ENCODE results near the gene CCDC172. TPM values are rescaled to one million over a fixed set of nuclear protein-coding genes. Genes with fewer than 3 reads are reported as not detected.

Gene CCDC172
- total and polyA plus RNA-seq, 2 experiments from 2014 or later = not detected

DNA sequence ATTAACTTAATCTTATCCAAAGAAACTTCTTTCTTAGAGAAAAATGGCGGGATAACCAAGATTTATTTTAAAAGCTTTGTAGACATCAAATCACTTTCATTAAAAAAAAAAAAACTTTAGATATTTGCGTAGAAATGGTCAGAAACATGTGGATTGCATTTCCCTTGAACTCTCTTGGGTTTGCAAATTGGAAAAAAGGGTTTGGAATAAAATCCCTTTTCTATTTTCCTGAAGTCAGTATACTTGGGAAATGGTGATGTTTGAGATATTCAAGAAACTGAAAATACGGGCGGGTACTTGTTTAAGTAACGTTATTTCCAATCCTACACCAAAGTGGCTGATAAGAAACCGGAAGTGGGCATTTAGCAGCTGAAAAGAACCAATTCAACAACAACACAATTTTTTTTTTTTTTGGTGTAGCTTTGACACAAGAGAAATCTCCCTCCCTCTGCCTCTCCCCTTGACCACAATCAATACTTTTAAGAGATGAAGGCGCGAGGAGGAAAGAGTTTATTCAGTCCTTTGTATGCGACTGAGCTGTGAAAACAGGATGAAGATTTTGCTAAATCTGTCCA lies 37.5 kb upstream of the CCDC172 start:
- in situ Hi-C loops (cut with MboI) = loop anchor here (10.0 kb wide), 1 partner anchor 482 kb away; no protein-coding TSS in a partner anchor
- Histone ChIP-seq H3F3A (ENCODE audit: insufficient read depth) (no peaks in the 10 kb centered on the region), H3K4me2 (ENCODE audit: unreplicated experiment) (no peak overlapping the region), H4K20me1 (ENCODE audit: insufficient read depth) (no peaks in the 10 kb centered on the region), H3K36me3 (ENCODE audit: low read depth) (no peaks in the 10 kb centered on the region), H3K27ac (no peak overlapping the region), H3K4me1 (ENCODE audit: insufficient read depth) (no peaks in the 10 kb centered on the region), H3K9me2 (ENCODE audit: insufficient read depth) (no peaks in the 10 kb centered on the region), H3K79me2 (ENCODE audit: insufficient read depth) (no peaks in the 10 kb centered on the region), H3K27me3 (replicated peaks; ENCODE audit: insufficient read depth) (no peaks in the 10 kb centered on the region), H3K9ac (no peak overlapping the region), H2AFZ (no peak overlapping the region), H3K4me3 (no peak overlapping the region), H3K9me3 (ENCODE audit: low read depth) (no peaks in the 10 kb centered on the region)
- no peak for TF ChIP-seq EZH2 (IDR thresholded peaks at IDR 0.05; ENCODE audit: insufficient read depth, poor library complexity, severe bottlenecking)
- no peak for TF ChIP-seq EZH2phosphoT487 (IDR thresholded peaks at IDR 0.05; ENCODE audit: insufficient read depth, low read depth)
- WGBS, 2 experiments (ENCODE audit: low coverage in 1 of 2, low lambda C conversion rate in 2 of 2, missing lambda C conversion rate in 2 of 2) = 78 to 81% methylated on average over 9 of the region's 9 CpGs
- DNase-seq = no peak

DNA sequence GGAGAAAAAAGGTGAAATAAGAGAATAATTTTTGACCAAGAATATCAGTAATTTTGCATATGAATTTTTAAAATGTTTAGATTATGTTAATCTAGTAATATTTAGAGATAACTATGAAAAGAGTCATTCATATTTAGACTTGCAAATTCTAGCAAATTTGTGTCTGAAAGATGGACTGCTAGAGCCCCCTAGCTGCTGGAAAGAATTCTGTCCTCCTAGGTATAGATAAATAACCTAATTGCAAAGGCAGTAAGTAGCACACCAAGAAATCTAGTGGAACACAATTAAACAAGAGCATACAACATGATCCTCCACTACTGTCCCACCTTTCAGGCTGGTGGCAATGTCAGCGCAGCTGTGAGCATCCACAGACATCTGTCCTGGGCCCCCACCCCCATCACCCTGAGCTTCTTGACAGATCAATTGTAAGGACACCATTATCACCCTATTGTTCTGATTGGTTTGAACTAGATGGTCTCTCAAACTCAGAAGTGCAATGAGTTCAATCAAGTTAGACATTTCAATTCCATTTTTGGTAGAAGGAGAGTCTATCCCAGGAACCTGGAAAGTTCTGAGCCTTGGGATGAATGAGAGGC lies 36.2 kb upstream of the CCDC172 start:
- Histone ChIP-seq H3K9me3 (ENCODE audit: low read depth) (no peaks in the 10 kb centered on the region), H3K9ac (no peak overlapping the region), H3K27ac (no peak overlapping the region), H3F3A (ENCODE audit: insufficient read depth) (no peaks in the 10 kb centered on the region), H3K27me3 (replicated peaks; ENCODE audit: insufficient read depth) (no peaks in the 10 kb centered on the region), H3K4me1 (ENCODE audit: insufficient read depth) (no peaks in the 10 kb centered on the region), H3K4me3 (no peak overlapping the region), H2AFZ (no peak overlapping the region), H3K9me2 (ENCODE audit: insufficient read depth) (no peaks in the 10 kb centered on the region), H4K20me1 (ENCODE audit: insufficient read depth) (no peaks in the 10 kb centered on the region), H3K4me2 (ENCODE audit: unreplicated experiment) (no peak overlapping the region), H3K79me2 (ENCODE audit: insufficient read depth) (no peaks in the 10 kb centered on the region), H3K36me3 (ENCODE audit: low read depth) (no peaks in the 10 kb centered on the region)
- 0% methylated on average over 1 of the region's 1 CpG for WGBS, 2 experiments (ENCODE audit: low coverage in 1 of 2, low lambda C conversion rate in 2 of 2, missing lambda C conversion rate in 2 of 2)
- in situ Hi-C loops (cut with MboI) = loop anchor here (10.0 kb wide), 1 partner anchor 483 kb away; no protein-coding TSS in a partner anchor
- DNase-seq = peak; percentile 74
- no peak for TF ChIP-seq EZH2phosphoT487 (IDR thresholded peaks at IDR 0.05; ENCODE audit: insufficient read depth, low read depth)
- TF ChIP-seq EZH2 (IDR thresholded peaks at IDR 0.05; ENCODE audit: insufficient read depth, poor library complexity, severe bottlenecking) = no peak

DNA sequence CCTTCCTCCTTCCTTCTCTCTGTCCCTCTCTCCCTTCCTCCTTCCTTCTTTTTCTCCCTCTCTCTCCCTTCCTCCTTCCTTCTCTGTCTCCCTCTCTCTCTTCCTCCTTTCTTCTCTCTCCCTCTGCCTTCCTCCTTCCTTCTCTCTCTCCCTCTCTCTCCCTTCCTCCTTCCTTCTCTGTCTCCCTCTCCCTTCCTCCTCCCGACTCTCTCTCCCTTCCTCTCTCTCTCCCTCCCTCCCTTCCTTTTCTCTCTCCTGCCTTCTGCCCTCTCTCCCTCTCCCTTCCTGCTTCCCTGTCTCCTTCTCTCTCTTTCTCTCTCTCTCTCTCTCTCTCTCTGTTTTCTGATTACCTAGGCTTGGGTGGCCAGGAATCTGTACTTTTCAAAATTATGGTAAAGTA lies 34.6 kb upstream of the CCDC172 start:
- Histone ChIP-seq H3K4me3 (no peak overlapping the region), H3K79me2 (ENCODE audit: insufficient read depth) (no peaks in the 10 kb centered on the region), H3K4me2 (ENCODE audit: unreplicated experiment) (no peak overlapping the region), H3K27ac (no peak overlapping the region), H3K9ac (no peak overlapping the region), H4K20me1 (ENCODE audit: insufficient read depth) (no peaks in the 10 kb centered on the region), H3K27me3 (replicated peaks; ENCODE audit: insufficient read depth) (no peaks in the 10 kb centered on the region; the same call in 1 of the 2 replicates), H3K9me3 (ENCODE audit: low read depth) (no peaks in the 10 kb centered on the region), H3F3A (ENCODE audit: insufficient read depth) (no peaks in the 10 kb centered on the region), H2AFZ (no peak overlapping the region), H3K36me3 (ENCODE audit: low read depth) (no peaks in the 10 kb centered on the region), H3K9me2 (ENCODE audit: insufficient read depth) (no peaks in the 10 kb centered on the region), H3K4me1 (ENCODE audit: insufficient read depth) (no peaks in the 10 kb centered on the region)
- 0 to 50% methylated on average over 1 of the region's 1 CpG for WGBS, 2 experiments (ENCODE audit: low coverage in 1 of 2, low lambda C conversion rate in 2 of 2, missing lambda C conversion rate in 2 of 2)
- DNase-seq = no peak
- TF ChIP-seq EZH2phosphoT487 (IDR thresholded peaks at IDR 0.05; ENCODE audit: insufficient read depth, low read depth) (no peak), EZH2 (IDR thresholded peaks at IDR 0.05; ENCODE audit: insufficient read depth, poor library complexity, severe bottlenecking) (no peak)
- in situ Hi-C loops (cut with MboI) = loop anchor here (10.0 kb wide), 2 partner anchors 485 to 585 kb away; no protein-coding TSS in a partner anchor

DNA sequence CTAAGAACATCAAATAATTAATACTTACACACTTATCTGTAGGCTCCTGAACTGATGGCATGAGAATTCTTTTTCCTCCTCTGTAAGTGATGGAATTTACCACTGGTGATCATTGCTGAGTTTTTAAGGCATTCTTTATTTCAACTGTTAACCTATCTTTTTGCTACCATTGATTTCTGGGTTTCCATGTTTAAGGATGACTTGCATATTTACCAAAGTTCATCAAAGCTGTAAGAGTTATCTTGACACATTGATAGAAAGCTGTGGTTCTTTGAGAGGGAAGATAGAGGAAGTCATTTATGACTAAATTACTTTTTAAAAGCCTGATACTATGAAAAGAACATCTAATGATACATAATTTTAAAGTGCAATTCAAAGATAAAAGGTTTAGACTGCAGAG lies 31.8 kb upstream of the CCDC172 start:
- Histone ChIP-seq H3F3A (ENCODE audit: insufficient read depth) (no peaks in the 10 kb centered on the region), H3K9ac (no peak overlapping the region), H4K20me1 (ENCODE audit: insufficient read depth) (no peaks in the 10 kb centered on the region), H3K79me2 (ENCODE audit: insufficient read depth) (no peaks in the 10 kb centered on the region), H3K4me1 (ENCODE audit: insufficient read depth) (no peaks in the 10 kb centered on the region), H3K4me2 (ENCODE audit: unreplicated experiment) (no peak overlapping the region), H3K9me3 (ENCODE audit: low read depth) (no peaks in the 10 kb centered on the region), H3K36me3 (ENCODE audit: low read depth) (no peaks in the 10 kb centered on the region), H3K27ac (no peak overlapping the region), H3K4me3 (no peak overlapping the region), H3K27me3 (replicated peaks; ENCODE audit: insufficient read depth) (no peaks in the 10 kb centered on the region; the same call in 1 of the 2 replicates), H2AFZ (no peak overlapping the region), H3K9me2 (ENCODE audit: insufficient read depth) (no peaks in the 10 kb centered on the region)
- TF ChIP-seq EZH2phosphoT487 (IDR thresholded peaks at IDR 0.05; ENCODE audit: insufficient read depth, low read depth) (no peak), EZH2 (IDR thresholded peaks at IDR 0.05; ENCODE audit: insufficient read depth, poor library complexity, severe bottlenecking) (no peak)
- in situ Hi-C loops (cut with MboI) = loop anchor here (10.0 kb wide), 1 partner anchor 588 kb away; no protein-coding TSS in a partner anchor
- DNase-seq = no peak
